OCI-LY3 (cell line): ENCODE data around the gene SLC38A10.

ENCODE experiments used
- H2AFZ ChIP-seq: fragments of 200-600, 300-600 bp; shearing (Covaris generic); 2 replicates; pipeline ENCODE4 v1.6.0; 2014; ENCODE audit warnings: antibody characterized with exemption, low read depth, low read length
- H3K27ac ChIP-seq: fragments of 200-600, 300-600 bp; sonication (generic); 2 replicates; pipeline ENCODE4 v1.5.1; 2014; ENCODE audit warnings: mild to moderate bottlenecking, low read length, moderate library complexity, mixed read lengths
- H3K27me3 ChIP-seq: fragments of 200-600, 300-600 bp; sonication (generic); 2 replicates; pipeline ENCODE4 v1.6.1; 2014; ENCODE audit warnings: low read depth, low read length, mixed read lengths
- H3K36me3 ChIP-seq: fragments of 200-600, 300-600 bp; sonication (generic); replicated peaks from 2 replicates; pipeline ENCODE3; 2014; ENCODE audit warnings: low read depth, low read length, mixed read lengths
- H3K4me1 ChIP-seq: fragments of 300-600, 200-600 bp; sonication (generic); 2 replicates; pipeline ENCODE4 v1.6.1; 2014; ENCODE audit warnings: low read length, mixed read lengths
- H3K4me2 ChIP-seq: fragments of 200-600, 300-600 bp; sonication (generic); 2 replicates; pipeline ENCODE4 v1.6.1; 2014; ENCODE audit warnings: low read length, mixed read lengths
- H3K4me3 ChIP-seq: fragments of 300-600, 200-600 bp; sonication (generic); 2 replicates; pipeline ENCODE4 v1.5.1; 2014; ENCODE audit warnings: antibody characterized with exemption, mild to moderate bottlenecking, low read length, moderate library complexity
- H3K79me2 ChIP-seq: fragments of 300-600, 200-600 bp; shearing (Covaris generic); 2 replicates; pipeline ENCODE4 v1.6.1; 2014; ENCODE audit warnings: mild to moderate bottlenecking, low read length, mixed read lengths
- H3K9ac ChIP-seq: fragments of 300-600, 200-600 bp; shearing (Covaris generic); 2 replicates; pipeline ENCODE4 v1.6.0; 2014; ENCODE audit warnings: mild to moderate bottlenecking, low read length, moderate library complexity
- H3K9me3 ChIP-seq: fragments of 200-600, 300-600 bp; shearing (Covaris generic); 2 replicates; pipeline ENCODE4 v1.6.1; 2014; ENCODE audit warnings: low read length, mixed read lengths; ENCODE audit not compliant: insufficient read depth
- H4K20me1 ChIP-seq: fragments of 200-600, 300-600 bp; sonication (generic); 2 replicates; pipeline ENCODE4 v1.6.1; 2016; ENCODE audit warnings: low read length, mixed read lengths; ENCODE audit not compliant: insufficient read depth
- CTCF ChIP-seq: fragments of 200-600, 300-600 bp; sonication (generic); IDR thresholded peaks from 2 replicates; pipeline ENCODE4 v1.5.1; 2014; ENCODE audit warnings: antibody characterized with exemption, low read length, low read depth
- EZH2phosphoT487 ChIP-seq: fragments of 200-600 bp; shearing (Covaris generic); IDR thresholded peaks from 2 replicates; pipeline ENCODE4 v1.6.1; 2018; ENCODE audit warnings: antibody characterized with exemption, mixed run types, low read depth

The SLC38A10 gene

GRCh38 chr17:81329927-81330883, 35.1 kb upstream of the SLC38A10 start:
- Histone ChIP-seq H3K36me3 (no peaks in the 10 kb centered on the region), H3K27me3 (peaks cover 16% of the 10 kb centered on the region), H3K9ac (no peak overlapping the region), H3K9me3 (no peaks in the 10 kb centered on the region), H3K79me2 (no peaks in the 10 kb centered on the region), H3K4me3 (no peak overlapping the region), H4K20me1 (no peaks in the 10 kb centered on the region), H3K4me1 (no peaks in the 10 kb centered on the region), H3K4me2 (no peak overlapping the region), H3K27ac (no peak overlapping the region), H2AFZ (no peak overlapping the region)
- TF ChIP-seq EZH2phosphoT487 (no peak), CTCF (no peak)

GRCh38 chr17:81328978-81329926, 34.1 kb upstream of the SLC38A10 start:
- H3K27ac ChIP-seq, result no peak overlapping the region
- H3K4me2 ChIP-seq, result no peak overlapping the region
- H3K27me3 ChIP-seq, result peaks cover 16% of the 10 kb centered on the region
- no peaks in the 10 kb centered on the region for H3K9me3 ChIP-seq
- no peak for TF ChIP-seq CTCF
- no peak for TF ChIP-seq EZH2phosphoT487
- H3K9ac ChIP-seq, result no peak overlapping the region
- no peaks in the 10 kb centered on the region for H3K4me1 ChIP-seq
- no peaks in the 10 kb centered on the region for H4K20me1 ChIP-seq
- H3K79me2 ChIP-seq, result no peaks in the 10 kb centered on the region
- no peaks in the 10 kb centered on the region for H3K36me3 ChIP-seq
- no peak overlapping the region for H3K4me3 ChIP-seq
- H2AFZ ChIP-seq, result no peak overlapping the region

- Histone ChIP-seq H3K9ac (no peak overlapping the region), H3K27me3 (peaks cover 16% of the 10 kb centered on the region), H2AFZ (no peak overlapping the region), H3K27ac (no peak overlapping the region), H3K4me2 (no peak overlapping the region), H3K9me3 (no peaks in the 10 kb centered on the region), H3K4me1 (no peaks in the 10 kb centered on the region), H3K79me2 (no peaks in the 10 kb centered on the region), H4K20me1 (no peaks in the 10 kb centered on the region), H3K4me3 (no peak overlapping the region), H3K36me3 (no peaks in the 10 kb centered on the region)
- TF ChIP-seq EZH2phosphoT487 (no peak), CTCF (no peak)
Measured at GRCh38 chr17:81328489-81328888, 33.4 kb upstream of the SLC38A10 start.
